H9 (cell line): Measurements from ENCODE around the gene DMRT1. TPM values are rescaled to one million over a fixed set of nuclear protein-coding genes. Genes with fewer than 3 reads are reported as not detected.

Experiments
- DNase-seq: peaks from one replicate; pipeline ENCODE4 v3.0.0-alpha.2; 2017
- H2AFZ ChIP-seq: one replicate; pipeline ENCODE4 v1.6.1; 2013; ENCODE audit warnings: mild to moderate bottlenecking, low read length, control low read depth, moderate library complexity
- H2AK5ac ChIP-seq: 2 replicates; pipeline ENCODE4 v1.6.1; 2013; ENCODE audit warnings: low read length, control low read depth, mixed read lengths; ENCODE audit not compliant: insufficient read length
- H2BK120ac ChIP-seq: one replicate; pipeline ENCODE4 v1.6.1; 2013; ENCODE audit warnings: low read depth, mild to moderate bottlenecking, low read length, control low read depth, inconsistent platforms; ENCODE audit not compliant: poor library complexity, severe bottlenecking
- H2BK12ac ChIP-seq: 2 replicates; pipeline ENCODE4 v1.6.1; 2013; ENCODE audit warnings: low read length, control low read depth, mixed read lengths, low read depth; ENCODE audit not compliant: insufficient read length
- H2BK15ac ChIP-seq: 2 replicates; pipeline ENCODE4 v1.6.1; 2013; ENCODE audit warnings: low read depth, low read length, control low read depth
- H2BK20ac ChIP-seq: one replicate; pipeline ENCODE4 v1.6.1; 2013; ENCODE audit warnings: low read depth, mild to moderate bottlenecking, low read length, control low read depth, inconsistent platforms; ENCODE audit not compliant: poor library complexity, severe bottlenecking
- H2BK5ac ChIP-seq: 2 replicates; pipeline ENCODE4 v1.6.1; 2013; ENCODE audit warnings: low read length, control low read depth, mixed read lengths; ENCODE audit not compliant: insufficient read length
- H3K14ac ChIP-seq: 2 replicates; pipeline ENCODE4 v1.6.1; 2013; ENCODE audit warnings: low read length, control low read depth; ENCODE audit not compliant: insufficient read depth
- H3K18ac ChIP-seq: 2 replicates; pipeline ENCODE4 v1.6.1; 2013; ENCODE audit warnings: low read depth, mild to moderate bottlenecking, mixed read lengths, low read length, control low read depth; ENCODE audit not compliant: insufficient read length
- H3K23ac ChIP-seq: 2 replicates; pipeline ENCODE4 v1.6.1; 2013; ENCODE audit warnings: low read length, control low read depth, mixed read lengths, low read depth; ENCODE audit not compliant: insufficient read length
- H3K23me2 ChIP-seq: 2 replicates; pipeline ENCODE4 v1.6.1; 2013; ENCODE audit warnings: low read depth, mild to moderate bottlenecking, mixed read lengths, low read length, control low read depth; ENCODE audit not compliant: insufficient read length, poor library complexity, severe bottlenecking
- H3K27ac ChIP-seq: 2 replicates; pipeline ENCODE4 v1.5.1; 2013; ENCODE audit warnings: low read length, control low read depth, mixed read lengths, low read depth; ENCODE audit not compliant: insufficient read length
- H3K27me3 ChIP-seq: 2 replicates; pipeline ENCODE4 v1.6.1; 2013; ENCODE audit warnings: low read length, control low read depth, inconsistent platforms; ENCODE audit not compliant: insufficient read depth
- H3K4ac ChIP-seq: 2 replicates; pipeline ENCODE4 v1.6.1; 2013; ENCODE audit warnings: low read depth, mild to moderate bottlenecking, control low read depth, inconsistent platforms, low read length, moderate library complexity
- H3K4me1 ChIP-seq: 2 replicates; pipeline ENCODE4 v1.6.1; 2013; ENCODE audit warnings: low read length, control low read depth, inconsistent platforms; ENCODE audit not compliant: insufficient read depth
- H3K4me2 ChIP-seq: 2 replicates; pipeline ENCODE4 v1.6.1; 2013; ENCODE audit warnings: low read length, control low read depth, mixed read lengths; ENCODE audit not compliant: insufficient read length, insufficient read depth
- H3K56ac ChIP-seq: 2 replicates; pipeline ENCODE4 v1.6.1; 2013; ENCODE audit warnings: low read depth, mild to moderate bottlenecking, mixed read lengths, low read length, control low read depth; ENCODE audit not compliant: insufficient read length
- H3K79me1 ChIP-seq: 2 replicates; pipeline ENCODE4 v1.6.1; 2013; ENCODE audit warnings: low read depth, mild to moderate bottlenecking, moderate library complexity, low read length, control low read depth, inconsistent platforms; ENCODE audit not compliant: insufficient read depth, poor library complexity, severe bottlenecking
- H3K79me2 ChIP-seq: 2 replicates; pipeline ENCODE4 v1.6.1; 2013; ENCODE audit warnings: low read length, control low read depth, inconsistent platforms; ENCODE audit not compliant: insufficient read depth
- H3K9ac ChIP-seq: 2 replicates; pipeline ENCODE4 v1.6.1; 2013; ENCODE audit warnings: low read length, control low read depth, mixed read lengths; ENCODE audit not compliant: insufficient read length; ENCODE audit errors: extremely low read depth
- H3K9me3 ChIP-seq: one replicate; pipeline ENCODE4 v1.6.1; 2013; ENCODE audit warnings: low read depth, low read length, inconsistent platforms; ENCODE audit not compliant: control insufficient read depth
- H3T11ph ChIP-seq: one replicate; pipeline ENCODE4 v1.6.1; 2013; ENCODE audit warnings: mild to moderate bottlenecking, low read length, control low read depth, inconsistent platforms
- H4K20me1 ChIP-seq: one replicate; pipeline ENCODE4 v1.6.1; 2013; ENCODE audit not compliant: control insufficient read depth, insufficient read length, insufficient read depth
- H4K5ac ChIP-seq: 2 replicates; pipeline ENCODE4 v1.6.1; 2013; ENCODE audit warnings: low read depth, mild to moderate bottlenecking, mixed read lengths, low read length, control low read depth; ENCODE audit not compliant: insufficient read length
- H4K8ac ChIP-seq: replicated peaks from 2 replicates; pipeline ENCODE4 v1.6.1; 2013; ENCODE audit warnings: low read length, control low read depth, mixed read lengths, low read depth; ENCODE audit not compliant: insufficient read length
- H4K91ac ChIP-seq: 2 replicates; pipeline ENCODE4 v1.6.1; 2013; ENCODE audit warnings: low read depth, mild to moderate bottlenecking, moderate library complexity, mixed read lengths, low read length, control low read depth; ENCODE audit not compliant: insufficient read length
- H3K27ac Mint-ChIP-seq, 3 experiments: 2 replicates in 2 of 3; 3 replicates in 1 of 3; pipeline ENCODE4 v1.8.0; 2020 to 2021; ENCODE audit warnings: mixed read lengths in 3 of 3, mild to moderate bottlenecking in 1 of 3, moderate library complexity in 1 of 3
- H3K27me3 Mint-ChIP-seq: 2 replicates; pipeline ENCODE4 v1.8.0; 2021; ENCODE audit warnings: low read depth, mild to moderate bottlenecking, moderate library complexity, mixed read lengths
- H3K36me3 Mint-ChIP-seq, 3 experiments: 2 replicates in 2 of 3; 3 replicates in 1 of 3; pipeline ENCODE4 v1.8.0; 2020 to 2021; ENCODE audit warnings: low read depth in 3 of 3, mixed read lengths in 3 of 3; ENCODE audit not compliant: insufficient read depth in 1 of 3
- H3K4me1 Mint-ChIP-seq, 2 experiments: 2 replicates each; pipeline ENCODE4 v1.8.0; 2020; ENCODE audit warnings: mixed read lengths in 2 of 2
- H3K4me3 Mint-ChIP-seq, 2 experiments: 2 replicates in 1 of 2; 3 replicates in 1 of 2; pipeline ENCODE4 v1.8.0; 2020 to 2021; ENCODE audit warnings: mild to moderate bottlenecking in 2 of 2, mixed read lengths in 2 of 2, moderate library complexity in 1 of 2
- H3K9me3 Mint-ChIP-seq, 2 experiments: 2 replicates in 1 of 2; 3 replicates in 1 of 2; pipeline ENCODE4 v1.8.0; 2020; ENCODE audit warnings: mild to moderate bottlenecking in 2 of 2, mixed read lengths in 2 of 2, moderate library complexity in 1 of 2
- CTCF ChIP-seq: fragments of 200-600 bp; sonication (generic); conservative IDR thresholded peaks from 3 replicates; pipeline ENCODE4 v1.8.0; 2021; ENCODE audit warnings: antibody characterized with exemption, mild to moderate bottlenecking
- WGBS: extraction: QIAGEN DNeasy Blood & Tissue Kit; methylation state at CpG from one replicate; pipeline ENCODE4 v1.1.7; 2013; ENCODE audit warnings: missing lambda C conversion rate, low lambda C conversion rate, mixed read lengths; ENCODE audit not compliant: insufficient read length; ENCODE audit errors: extremely low coverage; 5-methylcytosine and 5-hydroxymethylcytosine counted together
- total RNA-seq: library from RNA; stranded (reverse); gene quantifications from 2 replicates; pipeline ENCODE4 v1.2.1, GENCODE V29; 2021

Gene DMRT1
- total RNA-seq, 1 experiment from 2014 or later = not detected

DNA sequence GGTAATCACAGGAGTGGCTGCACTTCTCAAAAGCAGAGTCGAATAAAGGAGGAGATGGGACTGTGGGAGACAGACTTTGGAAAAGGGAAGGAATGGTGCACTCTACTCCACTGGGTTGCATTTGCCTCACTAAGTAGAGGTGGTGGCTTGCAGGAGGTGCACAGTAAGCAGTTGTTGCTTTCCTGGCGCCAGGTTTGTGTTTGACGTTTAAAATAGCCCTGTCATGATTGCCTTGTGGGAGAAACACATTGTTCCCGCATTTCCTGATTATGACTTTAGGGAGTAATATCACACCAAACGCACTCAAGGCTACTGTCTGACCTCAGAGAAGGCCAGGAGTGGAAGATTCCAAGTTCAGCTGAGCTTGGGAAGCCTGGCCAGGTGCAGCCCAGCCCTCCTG is 36.7 kb downstream of the DMRT1 start:
- Histone ChIP-seq H3K27ac (no peak overlapping the region), H2AK5ac (no peak overlapping the region), H3K4me1 (no peaks in the 10 kb centered on the region), H2BK15ac (no peak overlapping the region), H3K23me2 (no peaks in the 10 kb centered on the region), H3K23ac (no peak overlapping the region), H3K27me3 (no peaks in the 10 kb centered on the region), H2BK5ac (no peak overlapping the region), H4K5ac (no peak overlapping the region), H3K14ac (no peak overlapping the region), H3K18ac (no peak overlapping the region), H4K91ac (no peak overlapping the region), H3K79me2 (no peaks in the 10 kb centered on the region), H3K79me1 (no peaks in the 10 kb centered on the region), H2BK12ac (no peak overlapping the region), H3K4me2 (no peak overlapping the region), H2BK120ac (no peak overlapping the region), H3K9me3 (no peaks in the 10 kb centered on the region), H3T11ph (no peak overlapping the region), H2AFZ (no peak overlapping the region), H2BK20ac (no peak overlapping the region), H3K4ac (no peak overlapping the region), H4K20me1 (no peaks in the 10 kb centered on the region), H4K8ac (no peak overlapping the region), H3K56ac (no peak overlapping the region), H3K9ac (no peak overlapping the region)
- WGBS = no CpG with 5 or more reads among the region's 5 CpGs
- H3K9me3 Mint-ChIP-seq = no peaks in the 10 kb centered on the region
- H3K4me1 Mint-ChIP-seq = peaks cover 0 to 4% of the 10 kb centered on the region in 2 experiments; a peak in 1 of 4 replicates
- no peak overlapping the region for H3K4me3 Mint-ChIP-seq
- peaks cover 55% of the 10 kb centered on the region for H3K27me3 Mint-ChIP-seq
- no peak for DNase-seq
- no peak for TF ChIP-seq CTCF
- no peaks in the 10 kb centered on the region for H3K36me3 Mint-ChIP-seq
- no peak overlapping the region for H3K27ac Mint-ChIP-seq
